Measurements from ENCODE around the gene IFI27L1.

The IFI27L1 gene

GRCh38 chr14:94081386-94081820, 293 bp downstream of the IFI27L1 start:
- no peak for DNase-seq

DNA sequence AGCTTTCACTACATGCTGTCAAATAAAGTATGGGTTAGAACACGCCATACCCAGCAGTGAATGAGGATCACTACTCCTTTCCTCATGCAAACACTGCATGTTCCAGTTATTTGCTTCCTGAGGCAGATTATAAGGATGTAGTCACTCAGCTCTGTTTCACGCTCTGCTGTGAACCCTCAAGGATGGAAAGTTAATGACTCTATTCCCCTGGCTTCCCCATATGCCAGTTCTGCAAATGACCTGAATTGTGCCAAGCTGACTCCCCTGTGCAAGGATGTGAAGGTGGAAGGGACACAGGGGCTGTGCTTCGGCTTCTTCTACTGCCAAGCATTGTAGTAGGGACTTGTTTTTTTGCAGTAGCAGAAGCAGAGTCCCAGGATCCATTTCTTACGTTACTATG, 6.8 kb downstream of the IFI27L1 start:
- no peak for DNase-seq

- DNase-seq: no peak
Observed at GRCh38 chr14:94088516-94088915, 7.4 kb downstream of the IFI27L1 start.

- DNase-seq: no peak
Observed at GRCh38 chr14:94089479-94089878, 8.4 kb downstream of the IFI27L1 start.

DNA sequence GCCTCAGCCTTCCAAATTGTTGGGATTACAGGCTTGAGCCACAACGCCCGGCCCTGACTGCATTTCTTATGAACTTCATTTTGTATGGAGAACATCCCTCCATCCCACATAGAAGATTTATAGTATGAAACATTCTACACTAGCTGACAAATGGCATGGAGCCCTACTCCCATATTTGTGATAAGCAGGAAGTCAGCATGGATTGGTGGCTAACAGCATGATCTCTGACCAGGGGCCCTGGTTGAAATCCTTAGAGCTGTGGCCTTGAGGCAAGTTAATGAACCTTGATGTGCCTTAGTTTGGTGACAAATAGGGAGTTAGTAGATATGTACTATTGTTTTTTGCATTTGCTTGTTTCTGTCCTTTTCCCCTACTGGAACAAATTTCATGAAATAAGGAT, 12.3 kb downstream of the IFI27L1 start:
- no peak for DNase-seq

DNA sequence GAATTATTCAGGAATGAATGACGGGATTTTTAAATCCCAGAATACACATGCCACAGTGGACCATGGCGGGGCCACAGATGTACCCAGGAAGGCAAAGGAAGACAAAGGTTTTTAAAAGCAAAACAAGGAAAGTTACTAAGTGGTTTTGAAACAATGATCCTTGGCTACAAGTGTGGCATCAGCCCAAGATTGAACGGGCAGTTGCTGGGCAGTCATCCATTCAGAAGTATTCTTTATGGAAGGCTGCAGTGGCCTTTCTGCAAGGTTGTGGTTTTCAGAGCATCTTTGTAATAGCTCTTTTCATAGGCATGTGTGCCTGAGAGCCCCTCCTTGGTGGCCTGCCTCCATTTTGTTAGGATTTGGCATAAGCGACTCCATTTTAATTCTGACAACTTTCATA, 16.0 kb downstream of the IFI27L1 start:
- DNase-seq: no peak

GRCh38 chr14:94098326-94098992, 17.3 kb downstream of the IFI27L1 start:
- DNase-seq: no peak

DNA sequence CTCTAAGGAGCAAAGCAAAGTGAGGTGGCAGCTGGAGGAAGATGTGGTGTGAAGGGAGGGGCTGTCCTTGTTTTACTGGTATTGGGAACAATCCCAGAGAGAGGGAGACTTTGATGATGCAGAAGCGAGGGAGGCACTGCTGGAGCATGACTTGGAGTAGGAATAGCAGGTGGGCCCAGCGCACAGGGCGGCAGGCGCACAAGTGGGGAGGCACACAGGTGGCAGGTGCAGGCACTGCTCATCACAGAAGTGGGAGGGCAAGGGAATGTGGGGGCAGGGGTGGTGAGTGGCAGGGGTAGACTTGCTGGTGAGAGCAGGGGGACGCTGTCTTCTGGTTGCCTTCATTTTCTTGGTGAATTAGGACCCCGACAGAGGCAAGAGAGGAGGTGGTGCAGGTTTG, 17.9 kb downstream of the IFI27L1 start:
- DNase-seq: no peak

- DNase-seq: no peak
Observed at GRCh38 chr14:94100847-94101246, 19.7 kb downstream of the IFI27L1 start.

DNA sequence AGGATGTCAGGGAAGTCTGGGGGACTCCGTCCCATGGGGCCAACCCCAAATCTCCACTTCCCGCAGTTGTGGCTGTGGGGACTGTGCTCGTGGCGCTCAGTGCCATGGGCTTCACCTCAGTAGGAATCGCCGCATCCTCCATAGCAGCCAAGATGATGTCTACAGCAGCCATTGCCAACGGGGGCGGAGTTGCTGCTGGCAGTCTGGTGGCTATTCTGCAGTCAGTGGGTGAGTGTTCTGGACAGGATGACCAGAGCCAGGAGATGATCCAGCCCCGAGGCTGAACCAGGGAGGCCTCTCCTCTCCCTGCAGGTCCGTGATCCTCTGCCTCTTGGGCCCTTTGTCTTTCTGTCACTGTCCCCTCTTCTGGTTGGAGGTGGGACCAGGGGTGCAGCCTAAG, 20.6 kb downstream of the IFI27L1 start:
- DNase-seq: no peak

- no peak for DNase-seq
Observed at GRCh38 chr14:94102768-94103482, 21.8 kb downstream of the IFI27L1 start.

GRCh38 chr14:94103554-94104150, 22.5 kb downstream of the IFI27L1 start:
- no peak for DNase-seq

GRCh38 chr14:94104731-94105130, 23.6 kb downstream of the IFI27L1 start:
- DNase-seq: no peak

GRCh38 chr14:94109915-94110250, 28.8 kb downstream of the IFI27L1 start:
- DNase-seq: no peak

DNA sequence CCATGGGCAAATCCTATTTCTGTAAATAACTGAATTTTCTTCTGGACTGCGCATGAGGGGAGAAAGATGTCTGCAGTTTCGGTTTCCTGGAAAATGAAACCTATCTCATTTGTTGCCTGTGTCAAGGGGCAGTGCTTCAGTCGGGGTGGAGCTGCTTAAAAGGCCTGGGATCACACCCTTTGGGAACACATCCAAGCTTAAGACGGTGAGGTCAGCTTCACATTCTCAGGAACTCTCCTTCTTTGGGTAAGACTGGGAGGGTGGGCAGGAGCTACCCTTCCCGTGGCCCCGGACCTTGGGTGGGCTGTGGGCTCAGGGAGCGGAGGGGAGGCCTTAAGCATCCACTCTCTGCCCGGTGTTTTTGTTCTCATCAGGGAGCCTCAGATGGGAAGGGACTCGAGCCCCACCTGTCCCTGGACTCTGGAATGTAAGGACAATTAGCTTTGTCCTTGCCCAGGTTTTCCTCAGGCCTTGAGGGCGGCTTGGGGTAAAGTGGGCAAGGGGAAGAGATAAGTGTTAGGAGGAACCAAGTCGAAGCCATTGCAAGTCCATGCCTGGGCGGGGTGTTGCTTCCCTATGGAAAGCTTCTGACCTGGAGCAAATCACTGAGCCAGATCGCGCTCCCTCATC, 29.6 kb downstream of the IFI27L1 start, which contains the start of gene IFI27:
Gene IFI27 (plus strand): TSS at position 185 of the 630 bp plus-strand sequence.
- DNase-seq: no peak

DNA sequence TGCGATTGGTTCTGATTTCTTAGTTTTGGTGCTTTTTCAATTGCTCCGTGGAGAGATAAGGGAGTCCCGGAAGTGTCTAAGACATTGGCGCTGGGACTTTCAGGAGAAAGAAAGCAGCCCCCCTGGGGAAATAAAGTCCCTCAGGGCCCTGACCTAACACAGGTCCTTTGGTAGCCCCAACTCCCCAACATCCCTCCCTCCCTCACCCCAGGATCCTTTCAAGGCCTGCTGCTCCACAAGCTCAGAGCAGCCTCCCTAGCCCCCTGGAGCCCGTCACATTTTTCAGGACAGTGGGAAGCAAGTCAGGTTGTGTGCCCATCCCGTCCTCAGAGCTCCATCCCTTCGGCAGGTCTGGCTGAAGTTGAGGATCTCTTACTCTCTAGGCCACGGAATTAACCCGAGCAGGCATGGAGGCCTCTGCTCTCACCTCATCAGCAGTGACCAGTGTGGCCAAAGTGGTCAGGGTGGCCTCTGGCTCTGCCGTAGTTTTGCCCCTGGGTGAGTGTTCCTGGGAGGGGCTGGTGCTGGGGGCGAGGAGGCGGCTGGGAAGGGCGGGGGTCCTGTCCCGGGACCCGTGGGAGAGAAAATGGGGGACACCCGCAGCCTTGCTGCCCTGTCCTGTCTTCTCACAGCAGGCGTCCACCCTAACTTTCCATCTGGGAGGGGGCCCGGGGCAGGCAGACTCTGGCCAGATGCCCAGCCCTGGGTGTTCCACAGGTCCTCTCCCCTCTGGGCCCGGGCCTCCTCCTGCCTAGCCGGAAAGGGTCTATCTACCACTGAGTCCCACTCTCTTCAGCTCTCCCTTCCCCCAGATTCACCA, 30.4 kb downstream of the IFI27L1 start:
- DNase-seq: no peak

GRCh38 chr14:94112513-94113063, 31.5 kb downstream of the IFI27L1 start:
- DNase-seq: no peak

GRCh38 chr14:94113073-94113472, 32.0 kb downstream of the IFI27L1 start:
- no peak for DNase-seq

- no peak for DNase-seq
Observed at GRCh38 chr14:94113490-94113889, 32.4 kb downstream of the IFI27L1 start.

GRCh38 chr14:94113908-94114588, 32.9 kb downstream of the IFI27L1 start:
- no peak for DNase-seq

- DNase-seq: no peak
Observed at GRCh38 chr14:94114589-94115057, 33.5 kb downstream of the IFI27L1 start.

DNA sequence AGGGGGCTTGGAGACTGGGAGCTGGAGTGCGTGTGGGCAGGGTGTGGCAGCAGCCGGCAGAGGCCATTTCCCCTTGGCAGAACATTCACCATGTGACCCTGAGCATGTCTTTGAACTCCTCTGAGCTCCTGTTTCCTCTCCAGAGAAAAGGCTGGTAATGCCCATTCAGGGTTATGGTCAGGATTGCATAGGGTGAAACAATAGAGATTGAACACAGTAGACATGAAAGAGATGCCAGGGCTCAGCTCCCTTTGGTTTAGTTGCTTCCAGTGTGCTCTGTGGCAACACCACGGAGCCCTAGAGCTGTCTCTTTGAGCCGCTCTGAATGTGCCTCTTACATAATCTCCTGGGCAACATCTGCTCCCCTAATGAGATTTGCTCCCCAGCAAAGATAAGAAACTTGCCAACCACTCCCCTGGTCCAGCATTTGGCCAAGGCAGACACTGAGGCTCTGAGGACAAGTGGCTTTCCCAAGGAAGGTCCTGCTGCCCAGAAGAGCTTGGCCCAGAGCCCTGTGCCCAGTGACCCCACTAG, 34.0 kb downstream of the IFI27L1 start:
- DNase-seq: no peak
